Central memory CD8-positive, alpha-beta T cell (primary cell): Measurements from ENCODE around the gene NF1.
A peak's percentile ranks its signal among the peaks of the same experiment; 100 is the strongest.
"Not testable (repeated sequence)": the region's sequence is repeated elsewhere in the genome, so short reads cannot be mapped to it uniquely, and the experiment has no call there.

Experiments
- ATAC-seq: fragments of 150-1000 bp; cut with Tn5 transposase; replicated peaks from 2 replicates; pipeline ENCODE4 v1.10.0; 2022; ENCODE audit warnings: mild to moderate bottlenecking, moderate FRiP score, moderate number of reproducible peaks; ENCODE audit not compliant: poor library complexity, severe bottlenecking; ENCODE audit errors: extremely low read depth
- DNase-seq, 2 donors: peaks; one replicate each; pipeline ENCODE4 v3.0.0; 2021; ENCODE audit warnings: low spot score in 2 of 2
- H3K27ac Mint-ChIP-seq: one replicate; pipeline ENCODE4 v1.8.0; 2022; ENCODE audit warnings: low read depth, mild to moderate bottlenecking, moderate library complexity, mixed read lengths
- H3K27me3 Mint-ChIP-seq: one replicate; pipeline ENCODE4 v1.8.0; 2022; ENCODE audit warnings: mixed read lengths
- H3K36me3 Mint-ChIP-seq: one replicate; pipeline ENCODE4 v1.8.0; 2022; ENCODE audit warnings: mild to moderate bottlenecking, moderate library complexity, mixed read lengths; ENCODE audit not compliant: insufficient read depth
- H3K4me1 Mint-ChIP-seq: one replicate; pipeline ENCODE4 v1.8.0; 2022; ENCODE audit warnings: mixed read lengths
- H3K4me3 Mint-ChIP-seq: one replicate; pipeline ENCODE4 v1.8.0; 2022; ENCODE audit warnings: mild to moderate bottlenecking, moderate library complexity, mixed read lengths
- H3K9me3 Mint-ChIP-seq: one replicate; pipeline ENCODE4 v1.8.0; 2022; ENCODE audit warnings: mixed read lengths

The NF1 gene

GRCh38 chr17:31094600-31095235, at the start of gene NF1:
Gene NF1, plus strand, starts transcription at chr17:31094977. Its CDS starts 333 bp downstream, at chr17:31095310.
- Mint-ChIP-seq H3K36me3 (peaks cover 4% of the 10 kb centered on the region), H3K4me3 (peak within 1 kb of the TSS; percentile 97), H3K4me1 (peaks cover 12% of the 10 kb centered on the region), H3K27me3 (no peaks in the 10 kb centered on the region), H3K9me3 (no peaks in the 10 kb centered on the region), H3K27ac (peak within 1 kb of the TSS; percentile 91)
- ATAC-seq (peak; percentile 67), DNase-seq (peak; percentile 71 to 82)

GRCh38 chr17:31046856-31047425, 47.8 kb upstream of the NF1 start:
- DNase-seq, H3K27ac Mint-ChIP-seq, H3K9me3 Mint-ChIP-seq, H3K4me1 Mint-ChIP-seq, ATAC-seq, H3K36me3 Mint-ChIP-seq, H3K27me3 Mint-ChIP-seq, H3K4me3 Mint-ChIP-seq: not testable (repeated sequence)

- H3K27me3 Mint-ChIP-seq, result no peaks in the 10 kb centered on the region
- H3K9me3 Mint-ChIP-seq, result no peaks in the 10 kb centered on the region
- DNase-seq (no peak), ATAC-seq (no peak)
- H3K4me3 Mint-ChIP-seq, result no peak overlapping the region
- H3K36me3 Mint-ChIP-seq, result peaks cover 3% of the 10 kb centered on the region
- no peak overlapping the region for H3K27ac Mint-ChIP-seq
- peaks cover 22% of the 10 kb centered on the region for H3K4me1 Mint-ChIP-seq
These were observed 46.6 kb upstream of the NF1 start for GRCh38 chr17:31048142-31048541.

- DNase-seq (no peak), ATAC-seq (no peak)
- H3K36me3 Mint-ChIP-seq, result peaks cover 3% of the 10 kb centered on the region
- H3K4me3 Mint-ChIP-seq, result no peak overlapping the region
- H3K4me1 Mint-ChIP-seq, result peaks cover 22% of the 10 kb centered on the region
- no peaks in the 10 kb centered on the region for H3K9me3 Mint-ChIP-seq
- no peak overlapping the region for H3K27ac Mint-ChIP-seq
- no peaks in the 10 kb centered on the region for H3K27me3 Mint-ChIP-seq
These were observed 46.0 kb upstream of the NF1 start for GRCh38 chr17:31048780-31049179.

GRCh38 chr17:31050948-31051347, 43.8 kb upstream of the NF1 start:
- no peaks in the 10 kb centered on the region for H3K27me3 Mint-ChIP-seq
- H3K36me3 Mint-ChIP-seq, result peaks cover 3% of the 10 kb centered on the region
- peaks cover 22% of the 10 kb centered on the region for H3K4me1 Mint-ChIP-seq
- H3K4me3 Mint-ChIP-seq, result no peak overlapping the region
- H3K27ac Mint-ChIP-seq, result no peak overlapping the region
- no peak for DNase-seq
- H3K9me3 Mint-ChIP-seq, result no peaks in the 10 kb centered on the region
- ATAC-seq, result no peak

- H3K27me3 Mint-ChIP-seq, result no peaks in the 10 kb centered on the region
- DNase-seq (no peak), ATAC-seq (no peak)
- peak overlapping the region; percentile 71 for H3K27ac Mint-ChIP-seq
- no peaks in the 10 kb centered on the region for H3K9me3 Mint-ChIP-seq
- H3K4me1 Mint-ChIP-seq, result peaks cover 22% of the 10 kb centered on the region
- H3K4me3 Mint-ChIP-seq, result no peak overlapping the region
- peaks cover 3% of the 10 kb centered on the region for H3K36me3 Mint-ChIP-seq
These were observed 43.3 kb upstream of the NF1 start for GRCh38 chr17:31051506-31051905.

GRCh38 chr17:31052187-31052889, 42.4 kb upstream of the NF1 start:
- Mint-ChIP-seq H3K27ac (peak overlapping the region; percentile 71), H3K27me3 (no peaks in the 10 kb centered on the region), H3K9me3 (no peaks in the 10 kb centered on the region), H3K4me3 (peak overlapping the region; percentile 10), H3K4me1 (peaks cover 22% of the 10 kb centered on the region), H3K36me3 (peaks cover 3% of the 10 kb centered on the region)
- no peak for DNase-seq
- peak; percentile 68 for ATAC-seq

GRCh38 chr17:31053071-31053470, 41.7 kb upstream of the NF1 start:
- H3K36me3 Mint-ChIP-seq, result peaks cover 3% of the 10 kb centered on the region
- H3K4me3 Mint-ChIP-seq, result no peak overlapping the region
- peaks cover 22% of the 10 kb centered on the region for H3K4me1 Mint-ChIP-seq
- no peaks in the 10 kb centered on the region for H3K9me3 Mint-ChIP-seq
- ATAC-seq (no peak), DNase-seq (no peak)
- H3K27ac Mint-ChIP-seq, result no peak overlapping the region
- no peaks in the 10 kb centered on the region for H3K27me3 Mint-ChIP-seq

- Mint-ChIP-seq H3K27ac (no peak overlapping the region), H3K27me3 (no peaks in the 10 kb centered on the region), H3K36me3 (peaks cover 3% of the 10 kb centered on the region), H3K9me3 (no peaks in the 10 kb centered on the region), H3K4me1 (peaks cover 22% of the 10 kb centered on the region), H3K4me3 (no peak overlapping the region)
- DNase-seq (no peak), ATAC-seq (no peak)
These were observed 40.0 kb upstream of the NF1 start for GRCh38 chr17:31054761-31055160.

GRCh38 chr17:31058976-31059375, 35.8 kb upstream of the NF1 start:
- H3K27me3 Mint-ChIP-seq, result no peaks in the 10 kb centered on the region
- no peak overlapping the region for H3K27ac Mint-ChIP-seq
- ATAC-seq (no peak), DNase-seq (no peak)
- H3K4me3 Mint-ChIP-seq, result no peak overlapping the region
- no peaks in the 10 kb centered on the region for H3K36me3 Mint-ChIP-seq
- peaks cover 5% of the 10 kb centered on the region for H3K4me1 Mint-ChIP-seq
- no peaks in the 10 kb centered on the region for H3K9me3 Mint-ChIP-seq

GRCh38 chr17:31060791-31061550, 33.8 kb upstream of the NF1 start:
- Mint-ChIP-seq H3K27ac (no peak overlapping the region), H3K27me3 (no peaks in the 10 kb centered on the region), H3K4me1 (peaks cover 5% of the 10 kb centered on the region), H3K36me3 (no peaks in the 10 kb centered on the region), H3K9me3 (no peaks in the 10 kb centered on the region), H3K4me3 (no peak overlapping the region)
- ATAC-seq, result no peak
- DNase-seq, result no peak

GRCh38 chr17:31061678-31062077, 33.1 kb upstream of the NF1 start:
- Mint-ChIP-seq H3K4me1 (peaks cover 5% of the 10 kb centered on the region), H3K27me3 (no peaks in the 10 kb centered on the region), H3K36me3 (no peaks in the 10 kb centered on the region), H3K4me3 (no peak overlapping the region), H3K9me3 (no peaks in the 10 kb centered on the region), H3K27ac (no peak overlapping the region)
- DNase-seq, result no peak
- ATAC-seq, result no peak
